AG09309 (cell line): ENCODE data around the gene PNMA1.

Source experiments
- DNase-seq: peaks from one replicate; pipeline ENCODE4 v3.0.0-alpha.2; 2010; ENCODE audit warnings: low read depth
- H3K4me3 ChIP-seq: 2 replicates; pipeline ENCODE4 v1.5.1; 2011; ENCODE audit warnings: mild to moderate bottlenecking, low read depth, low read length, moderate library complexity; ENCODE audit not compliant: control insufficient read depth
- CTCF ChIP-seq: IDR thresholded peaks from 2 replicates; pipeline ENCODE4 v1.5.1; 2011; ENCODE audit warnings: mild to moderate bottlenecking, low read depth, low read length, inconsistent platforms; ENCODE audit not compliant: insufficient read depth, control insufficient read depth; ENCODE audit errors: missing control alignments

PNMA1 gene

GRCh38 chr14:73720636-73721035 lies 6.5 kb upstream of the PNMA1 start:
- no peak for TF ChIP-seq CTCF
- no peak for DNase-seq
- H3K4me3 ChIP-seq: no peak overlapping the region

GRCh38 chr14:73719791-73720190 lies 5.6 kb upstream of the PNMA1 start:
- no peak for DNase-seq
- no peak overlapping the region for H3K4me3 ChIP-seq
- TF ChIP-seq CTCF: no peak

- DNase-seq: no peak
Observed at GRCh38 chr14:73719361-73719760, 5.2 kb upstream of the PNMA1 start.

GRCh38 chr14:73718418-73719251 lies 4.5 kb upstream of the PNMA1 start:
- no peak for DNase-seq
- no peak overlapping the region for H3K4me3 ChIP-seq
- TF ChIP-seq CTCF: no peak

More at GRCh38 chr14:73719361-73719760, 5.2 kb upstream of the PNMA1 start:
- TF ChIP-seq CTCF: no peak
- no peak overlapping the region for H3K4me3 ChIP-seq

GRCh38 chr14:73717711-73718417 lies 3.7 kb upstream of the PNMA1 start:
- DNase-seq: no peak
- no peak for TF ChIP-seq CTCF
- no peak overlapping the region for H3K4me3 ChIP-seq

- DNase-seq: no peak
- H3K4me3 ChIP-seq: no peak overlapping the region
- no peak for TF ChIP-seq CTCF
Observed at GRCh38 chr14:73717266-73717665, 3.1 kb upstream of the PNMA1 start.
